DOHH2 (cell line): ENCODE results near the gene PHETA2.

Source experiments
- H3F3A ChIP-seq: fragments of 200-600 bp; sonication (generic), shearing (Covaris generic); 2 replicates; pipeline ENCODE4 v1.6.0; 2016; ENCODE audit warnings: antibody characterized with exemption, mild to moderate bottlenecking; ENCODE audit not compliant: control insufficient read depth, insufficient read depth
- H3K27ac ChIP-seq: fragments of 200-600 bp; sonication (generic); 2 replicates; pipeline ENCODE4 v1.5.1; 2014; ENCODE audit warnings: low read depth, mild to moderate bottlenecking, low read length, moderate library complexity
- H3K27me3 ChIP-seq: fragments of 200-600 bp; sonication (generic); 2 replicates; pipeline ENCODE4 v1.6.1; 2014; ENCODE audit warnings: mild to moderate bottlenecking, low read length, mixed read lengths; ENCODE audit not compliant: control insufficient read depth
- H3K36me3 ChIP-seq: fragments of 200-600 bp; sonication (generic); 2 replicates; pipeline ENCODE4 v1.6.1; 2014; ENCODE audit warnings: mild to moderate bottlenecking, low read length, moderate library complexity, mixed read lengths; ENCODE audit not compliant: control insufficient read depth
- H3K4me1 ChIP-seq: fragments of 200-600 bp; sonication (generic); 2 replicates; pipeline ENCODE4 v1.6.1; 2014; ENCODE audit warnings: mild to moderate bottlenecking, low read length, mixed read lengths; ENCODE audit not compliant: control insufficient read depth
- H3K4me2 ChIP-seq: fragments of 200-600 bp; sonication (generic); 2 replicates; pipeline ENCODE4 v1.6.0; 2014; ENCODE audit warnings: mild to moderate bottlenecking, low read length, moderate library complexity
- H3K4me3 ChIP-seq: fragments of 200-600 bp; sonication (generic); 2 replicates; pipeline ENCODE4 v1.5.1; 2014; ENCODE audit warnings: mild to moderate bottlenecking, low read length, mixed read lengths
- H3K79me2 ChIP-seq: fragments of 200-600 bp; sonication (generic); 2 replicates; pipeline ENCODE4 v1.6.1; 2014; ENCODE audit warnings: mild to moderate bottlenecking, low read length, mixed read lengths; ENCODE audit not compliant: control insufficient read depth
- H3K9me2 ChIP-seq: fragments of 200-600 bp; sonication (generic); replicated peaks from 2 replicates; pipeline ENCODE4 v1.6.1; 2014; ENCODE audit warnings: mild to moderate bottlenecking, low read length, mixed read lengths; ENCODE audit not compliant: control insufficient read depth
- H3K9me3 ChIP-seq: fragments of 200-600 bp; sonication (generic); 2 replicates; pipeline ENCODE4 v1.6.1; 2014; ENCODE audit warnings: antibody characterized with exemption, low read length, mixed read lengths; ENCODE audit not compliant: control insufficient read depth, insufficient read depth
- H4K20me1 ChIP-seq: fragments of 200-600 bp; sonication (generic); 2 replicates; pipeline ENCODE4 v1.6.0; 2014; ENCODE audit warnings: low read depth, mild to moderate bottlenecking, antibody characterized with exemption, low read length, moderate library complexity; ENCODE audit not compliant: control insufficient read depth, insufficient read depth
- EZH2phosphoT487 ChIP-seq: fragments of 200-600 bp; sonication (generic); IDR thresholded peaks from 2 replicates; pipeline ENCODE4 v1.6.1; 2017; ENCODE audit warnings: borderline replicate concordance, mild to moderate bottlenecking, antibody characterized with exemption, low read length, moderate library complexity, mixed read lengths
- TF ChIP-seq, protein P1 (sequence below): fragments of 200-600 bp; sonication (generic); IDR thresholded peaks from one replicate; pipeline ENCODE4 v1.5.1; 2014; ENCODE audit warnings: antibody characterized with exemption, mild to moderate bottlenecking, low read depth, low read length; ENCODE audit not compliant: poor library complexity, severe bottlenecking

Gene PHETA2

DNA sequence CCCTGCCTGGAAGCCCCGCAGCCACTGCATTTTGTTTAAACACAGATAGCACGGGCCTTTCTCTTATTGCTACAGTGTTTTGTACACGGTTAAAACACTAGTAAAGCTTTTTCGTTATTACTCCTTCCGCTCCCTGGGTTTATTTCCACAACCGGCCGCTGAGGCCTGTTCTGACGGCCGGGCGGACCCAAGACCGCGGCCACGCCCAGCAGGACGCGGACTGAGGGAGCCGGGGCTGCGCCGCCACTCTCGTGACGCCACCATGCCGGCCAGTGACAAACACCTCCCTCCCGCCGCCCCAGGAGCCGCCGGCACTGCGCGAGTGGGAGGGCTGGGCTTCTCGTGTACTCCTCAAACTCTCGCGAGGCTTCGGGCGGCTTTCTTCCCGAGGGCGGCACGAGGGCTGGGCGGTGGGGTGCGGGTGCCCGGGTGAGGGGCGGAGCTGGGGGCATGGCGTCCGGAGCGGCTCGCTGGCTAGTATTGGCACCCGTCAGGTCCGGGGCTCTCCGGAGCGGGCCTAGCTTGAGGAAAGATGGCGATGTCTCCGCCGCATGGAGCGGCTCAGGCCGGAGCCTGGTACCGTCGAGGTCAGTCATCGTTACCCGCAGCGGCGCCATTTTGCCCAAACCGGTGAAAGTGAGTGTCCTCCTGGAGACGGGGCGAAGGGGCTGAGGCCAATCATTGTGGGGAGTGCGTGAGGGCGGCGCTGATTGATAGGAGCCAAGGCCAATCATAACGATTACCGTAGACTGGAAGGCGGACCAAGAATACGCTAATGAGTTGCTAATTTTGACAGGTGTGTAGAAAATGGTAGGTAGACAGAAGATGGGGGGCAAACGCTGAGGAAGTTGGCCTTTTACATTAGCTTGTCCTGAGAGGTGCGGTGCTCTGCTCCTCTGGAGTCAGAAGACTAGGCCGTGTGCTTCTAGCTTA lies 5.5 kb downstream of the PHETA2 start, which contains the start of gene SMDT1:
SMDT1 (plus strand) TSS at position 382 of the 933 bp plus-strand sequence; CDS start at position 451, 69 bp downstream.
- H3K4me3 ChIP-seq = peak within 1 kb of the TSS; percentile 95
- H3K36me3 ChIP-seq = peaks cover 34% of the 10 kb centered on the region
- H3K27me3 ChIP-seq = no peaks in the 10 kb centered on the region
- H3K27ac ChIP-seq = peak within 1 kb of the TSS; percentile 73
- peaks cover 45% of the 10 kb centered on the region for H3K79me2 ChIP-seq
- TF ChIP-seq, protein P1, sequence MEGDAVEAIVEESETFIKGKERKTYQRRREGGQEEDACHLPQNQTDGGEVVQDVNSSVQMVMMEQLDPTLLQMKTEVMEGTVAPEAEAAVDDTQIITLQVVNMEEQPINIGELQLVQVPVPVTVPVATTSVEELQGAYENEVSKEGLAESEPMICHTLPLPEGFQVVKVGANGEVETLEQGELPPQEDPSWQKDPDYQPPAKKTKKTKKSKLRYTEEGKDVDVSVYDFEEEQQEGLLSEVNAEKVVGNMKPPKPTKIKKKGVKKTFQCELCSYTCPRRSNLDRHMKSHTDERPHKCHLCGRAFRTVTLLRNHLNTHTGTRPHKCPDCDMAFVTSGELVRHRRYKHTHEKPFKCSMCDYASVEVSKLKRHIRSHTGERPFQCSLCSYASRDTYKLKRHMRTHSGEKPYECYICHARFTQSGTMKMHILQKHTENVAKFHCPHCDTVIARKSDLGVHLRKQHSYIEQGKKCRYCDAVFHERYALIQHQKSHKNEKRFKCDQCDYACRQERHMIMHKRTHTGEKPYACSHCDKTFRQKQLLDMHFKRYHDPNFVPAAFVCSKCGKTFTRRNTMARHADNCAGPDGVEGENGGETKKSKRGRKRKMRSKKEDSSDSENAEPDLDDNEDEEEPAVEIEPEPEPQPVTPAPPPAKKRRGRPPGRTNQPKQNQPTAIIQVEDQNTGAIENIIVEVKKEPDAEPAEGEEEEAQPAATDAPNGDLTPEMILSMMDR = no peak
- no peak for TF ChIP-seq EZH2phosphoT487
- 0 out of 2 replicates have a peak, but pooled peaks cover 8% of the 10 kb centered on the region for H3F3A ChIP-seq
- peaks cover 26% of the 10 kb centered on the region for H3K4me1 ChIP-seq
- no peaks in the 10 kb centered on the region for H3K9me3 ChIP-seq
- no peaks in the 10 kb centered on the region for H3K9me2 ChIP-seq
- H3K4me2 ChIP-seq = peak within 1 kb of the TSS; percentile 90
- no peaks in the 10 kb centered on the region for H4K20me1 ChIP-seq

DNA sequence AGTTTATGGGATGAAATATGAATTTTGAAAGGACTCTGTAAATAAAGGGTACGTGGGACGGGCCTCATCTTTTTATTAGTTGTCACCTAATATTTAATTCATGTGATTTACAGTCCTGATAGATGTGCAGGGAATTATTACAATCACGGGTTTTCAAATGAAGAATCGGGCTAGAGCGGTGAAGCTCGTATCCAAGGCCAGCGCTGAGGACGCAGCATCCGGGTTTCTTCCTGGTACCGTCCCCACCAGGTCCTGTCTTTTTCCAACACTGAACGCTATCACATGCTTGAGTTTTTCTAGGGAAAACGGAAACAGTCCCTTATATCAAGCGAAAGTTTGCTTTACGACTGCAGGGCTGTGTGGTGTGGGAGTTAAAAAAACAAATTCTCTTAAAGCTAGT lies 6.2 kb downstream of the PHETA2 start:
- Histone ChIP-seq H3K36me3 (peaks cover 41% of the 10 kb centered on the region), H3K27ac (peak overlapping the region; percentile 73)

DNA sequence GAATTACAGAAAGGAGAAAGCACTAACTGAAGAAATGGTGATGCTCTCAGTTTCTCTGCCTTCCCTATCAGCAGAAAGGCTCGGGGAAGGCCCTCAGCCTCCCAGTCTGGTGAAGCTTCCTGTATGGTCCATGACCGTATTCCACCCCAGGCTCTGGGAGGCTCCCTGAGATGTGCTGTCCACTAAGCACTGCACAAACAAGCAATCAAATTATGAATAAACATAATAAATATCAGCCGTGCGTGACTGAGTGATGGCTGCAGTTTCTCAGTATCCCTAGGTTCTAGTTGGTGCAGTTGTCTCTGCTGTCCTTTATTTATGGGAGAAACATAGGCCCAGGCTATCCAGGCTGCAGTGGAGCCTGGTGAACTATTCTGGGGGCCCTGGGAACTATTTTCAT lies 9.1 kb downstream of the PHETA2 start:
- H3K4me1 ChIP-seq = peaks cover 36% of the 10 kb centered on the region

More for the DNA sequence above, 6.2 kb downstream of the PHETA2 start:
- H4K20me1 ChIP-seq = no peaks in the 10 kb centered on the region
- H3K9me2 ChIP-seq = no peaks in the 10 kb centered on the region
- peaks cover 9% of the 10 kb centered on the region; the same call in 1 of the 2 replicates for H3F3A ChIP-seq
- TF ChIP-seq EZH2phosphoT487 = no peak
- TF ChIP-seq, protein P1 = no peak
- peaks cover 21% of the 10 kb centered on the region for H3K4me1 ChIP-seq
- peaks cover 52% of the 10 kb centered on the region for H3K79me2 ChIP-seq
- H3K4me3 ChIP-seq = peak overlapping the region; percentile 95
- no peaks in the 10 kb centered on the region for H3K9me3 ChIP-seq
- peak overlapping the region; percentile 90 for H3K4me2 ChIP-seq
- H3K27me3 ChIP-seq = no peaks in the 10 kb centered on the region

More for the DNA sequence above, 9.1 kb downstream of the PHETA2 start:
- Histone ChIP-seq H4K20me1 (0 out of 2 replicates have a peak, but pooled peaks cover 2% of the 10 kb centered on the region), H3K4me3 (no peak overlapping the region), H3K79me2 (peaks cover 77% of the 10 kb centered on the region), H3F3A (peaks cover 17% of the 10 kb centered on the region), H3K4me2 (no peak overlapping the region), H3K36me3 (peaks cover 61% of the 10 kb centered on the region), H3K27ac (no peak overlapping the region), H3K9me2 (no peaks in the 10 kb centered on the region), H3K27me3 (no peaks in the 10 kb centered on the region), H3K9me3 (no peaks in the 10 kb centered on the region)
- no peak for TF ChIP-seq EZH2phosphoT487
- TF ChIP-seq, protein P1 = no peak
